ENCODE data around the gene NGEF. TPM values are rescaled to one million over a fixed set of nuclear protein-coding genes. Genes with fewer than 3 reads are reported as not detected.
A peak's percentile ranks its signal among the peaks of the same experiment; 100 is the strongest.

NGEF gene
- total RNA-seq, 6 experiments from 2014 or later = 16.4 to 20.9 (median 20.2) TPM

DNA sequence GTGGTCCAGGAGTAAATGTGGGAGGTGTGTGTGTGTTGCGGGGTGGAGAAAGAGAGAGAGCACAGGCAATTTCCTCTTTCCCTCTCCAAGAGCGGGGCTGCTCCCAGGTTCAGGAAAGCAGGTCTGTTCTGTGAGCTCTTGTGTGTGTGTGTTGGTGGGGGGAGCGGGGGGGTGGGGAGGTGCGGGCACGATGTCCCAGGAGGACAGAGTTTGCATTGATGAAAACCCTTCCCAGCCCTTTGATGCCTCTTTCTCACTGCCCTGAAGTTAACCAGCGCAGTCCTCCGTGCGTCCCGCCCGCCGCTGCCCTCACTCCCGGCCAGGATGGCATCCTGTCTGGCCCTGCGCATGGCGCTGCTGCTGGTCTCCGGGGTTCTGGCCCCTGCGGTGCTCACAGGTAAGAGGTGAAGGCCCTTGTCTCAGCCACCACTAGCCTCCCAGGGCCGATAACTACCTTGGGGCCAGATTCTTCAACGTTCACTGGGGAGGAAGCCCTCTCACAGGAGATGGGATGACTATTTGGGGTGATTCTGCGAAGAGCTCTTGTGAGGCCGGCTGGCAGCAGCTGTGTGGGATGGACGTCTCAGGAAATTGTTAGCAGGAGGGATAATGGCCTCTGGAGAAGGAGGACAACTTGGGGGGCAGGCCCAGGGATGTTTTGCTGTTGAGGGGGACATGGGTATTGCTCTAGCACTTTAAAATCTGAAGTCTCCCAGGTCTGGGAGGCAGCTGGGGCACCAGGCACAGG is 142.9 kb downstream of the NGEF start, which contains the start of gene SNORC:
TSS of gene SNORC (plus strand) at position 247 of the 748 bp plus-strand sequence. CDS start at position 325, 78 bp downstream.
- Histone ChIP-seq H3K27ac (no peak within 1 kb of the TSS), H3K4me3 (no peak within 1 kb of the TSS), H3K4me1 (peaks cover 0 to 22% (median 7%) of the 10 kb centered on the region in 4 donors), H3K27me3 (no peaks in the 10 kb centered on the region), H3K9me3 (no peaks in the 10 kb centered on the region), H3K36me3 (no peaks in the 10 kb centered on the region)
- intact Hi-C loops (cut with DNase I) = no loop called here
- DNase-seq (peak in 1 of 3 donors; percentile 34), ATAC-seq (no peak)
- 100% methylated on average over 1 of the region's 21 CpGs for WGBS (ENCODE audit: insufficient coverage, low coverage, low lambda C conversion rate, missing lambda C conversion rate)
- TF ChIP-seq, protein P1, sequence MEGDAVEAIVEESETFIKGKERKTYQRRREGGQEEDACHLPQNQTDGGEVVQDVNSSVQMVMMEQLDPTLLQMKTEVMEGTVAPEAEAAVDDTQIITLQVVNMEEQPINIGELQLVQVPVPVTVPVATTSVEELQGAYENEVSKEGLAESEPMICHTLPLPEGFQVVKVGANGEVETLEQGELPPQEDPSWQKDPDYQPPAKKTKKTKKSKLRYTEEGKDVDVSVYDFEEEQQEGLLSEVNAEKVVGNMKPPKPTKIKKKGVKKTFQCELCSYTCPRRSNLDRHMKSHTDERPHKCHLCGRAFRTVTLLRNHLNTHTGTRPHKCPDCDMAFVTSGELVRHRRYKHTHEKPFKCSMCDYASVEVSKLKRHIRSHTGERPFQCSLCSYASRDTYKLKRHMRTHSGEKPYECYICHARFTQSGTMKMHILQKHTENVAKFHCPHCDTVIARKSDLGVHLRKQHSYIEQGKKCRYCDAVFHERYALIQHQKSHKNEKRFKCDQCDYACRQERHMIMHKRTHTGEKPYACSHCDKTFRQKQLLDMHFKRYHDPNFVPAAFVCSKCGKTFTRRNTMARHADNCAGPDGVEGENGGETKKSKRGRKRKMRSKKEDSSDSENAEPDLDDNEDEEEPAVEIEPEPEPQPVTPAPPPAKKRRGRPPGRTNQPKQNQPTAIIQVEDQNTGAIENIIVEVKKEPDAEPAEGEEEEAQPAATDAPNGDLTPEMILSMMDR (IDR thresholded peaks at IDR 0.05) = no peak
- no peak for TF ChIP-seq POLR2A (IDR thresholded peaks at IDR 0.05)

DNA sequence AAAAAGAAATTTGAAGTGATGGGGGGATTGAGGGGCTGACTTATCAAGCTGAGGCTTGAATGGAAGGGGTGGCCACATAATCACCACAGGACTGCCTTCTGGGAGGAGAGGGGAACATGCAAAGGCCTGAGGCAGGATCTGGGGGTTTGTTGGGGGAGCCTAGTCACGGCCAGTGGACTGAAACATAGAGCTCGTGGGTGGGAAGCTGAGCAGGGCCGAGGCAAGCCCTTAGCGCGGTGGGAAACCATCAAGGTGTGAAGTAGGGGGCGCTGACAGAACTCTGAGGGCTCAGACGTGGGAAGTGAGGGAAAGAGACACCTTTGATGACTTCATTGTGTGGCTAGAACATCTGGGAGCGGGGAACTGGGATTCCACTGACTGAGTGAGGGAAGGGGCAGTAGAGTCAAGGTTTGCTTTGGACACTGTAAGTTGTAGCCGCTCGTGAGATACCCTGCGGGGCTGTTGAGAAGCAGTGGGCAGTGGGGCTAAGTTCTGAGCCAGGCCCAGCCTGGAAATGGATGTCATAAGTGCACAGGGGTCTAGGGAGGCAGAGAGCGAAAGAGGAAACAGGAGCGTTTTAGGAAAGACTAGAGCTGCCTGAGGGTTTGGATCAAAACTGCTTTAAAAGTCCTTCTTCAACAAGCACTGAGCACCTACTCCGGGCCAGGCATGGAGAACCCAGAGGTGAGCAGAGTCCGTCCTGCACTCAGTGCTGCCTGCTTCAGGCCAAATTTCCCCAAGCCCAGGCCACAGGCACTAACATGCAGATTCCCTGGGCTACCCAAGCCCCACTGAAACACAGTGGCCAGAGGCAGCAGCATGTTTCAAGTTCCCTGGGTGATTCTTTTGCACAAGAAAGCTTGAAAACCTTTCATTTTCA is 143.7 kb downstream of the NGEF start:
- intact Hi-C loops (cut with DNase I) = no loop called here
- Histone ChIP-seq H3K9me3 (no peaks in the 10 kb centered on the region), H3K27ac (no peak overlapping the region), H3K4me3 (no peak overlapping the region), H3K4me1 (peaks cover 0 to 15% (median 6%) of the 10 kb centered on the region in 4 donors), H3K36me3 (no peaks in the 10 kb centered on the region), H3K27me3 (no peaks in the 10 kb centered on the region)
- DNase-seq (peak in 1 of 3 donors; percentile 45), ATAC-seq (peak in 2 of 4 donors; percentile 10 to 53)
- TF ChIP-seq, protein P1 (IDR thresholded peaks at IDR 0.05) = no peak
- no peak for TF ChIP-seq POLR2A (IDR thresholded peaks at IDR 0.05)
- WGBS (ENCODE audit: insufficient coverage, low coverage, low lambda C conversion rate, missing lambda C conversion rate) = 79% methylated on average over 15 of the region's 15 CpGs

DNA sequence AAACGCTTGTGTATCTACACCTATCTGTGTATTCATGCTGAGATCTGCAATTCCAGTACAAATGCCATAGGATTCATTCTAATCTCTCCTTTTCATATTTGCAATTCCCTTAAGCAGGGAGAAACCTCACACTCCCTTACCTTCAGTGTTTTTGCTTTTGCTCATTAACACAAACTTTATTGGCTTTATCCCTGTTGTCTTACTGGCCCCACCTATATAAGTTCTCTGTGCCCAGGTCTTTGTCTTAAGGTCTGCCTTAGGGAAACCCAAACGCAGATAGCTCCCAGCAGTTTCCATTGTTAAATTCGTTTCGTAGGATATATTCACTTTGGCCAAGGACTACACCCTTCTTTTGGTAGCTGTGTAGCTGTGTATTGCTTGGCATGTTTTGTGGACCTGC is 147.0 kb downstream of the NGEF start:
- WGBS (ENCODE audit: insufficient coverage, low coverage, low lambda C conversion rate, missing lambda C conversion rate) = 91% methylated on average over 4 of the region's 4 CpGs
- Histone ChIP-seq H3K9me3 (no peaks in the 10 kb centered on the region), H3K4me1 (peaks cover 0 to 7% (median 3%) of the 10 kb centered on the region in 4 donors), H3K36me3 (no peaks in the 10 kb centered on the region), H3K27ac (no peak overlapping the region), H3K27me3 (no peaks in the 10 kb centered on the region), H3K4me3 (no peak overlapping the region)
- TF ChIP-seq, protein P1 (IDR thresholded peaks at IDR 0.05) = no peak
- no peak for TF ChIP-seq POLR2A (IDR thresholded peaks at IDR 0.05)
- ATAC-seq = no peak
- no peak for DNase-seq
- intact Hi-C loops (cut with DNase I) = no loop called here

DNA sequence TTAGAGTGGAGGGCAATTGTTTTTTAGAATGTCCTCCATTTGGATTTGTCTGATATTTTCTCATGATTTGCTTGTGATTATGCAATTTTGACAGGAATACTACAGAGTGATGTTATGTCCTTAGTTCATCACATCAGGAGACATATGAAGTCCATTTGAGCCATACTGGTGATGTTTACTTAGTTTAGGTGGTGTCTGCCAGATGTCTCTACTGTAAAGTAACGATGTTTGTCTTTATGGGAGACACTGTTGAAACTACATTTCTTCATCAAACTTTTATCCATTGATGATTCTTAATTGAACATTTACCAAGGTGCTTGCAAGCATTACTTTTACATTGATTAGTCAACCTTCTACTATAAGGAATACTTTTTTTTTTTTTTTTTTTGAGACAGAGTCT is 147.9 kb downstream of the NGEF start:
- 78% methylated on average over 1 of the region's 1 CpG for WGBS (ENCODE audit: insufficient coverage, low coverage, low lambda C conversion rate, missing lambda C conversion rate)
- TF ChIP-seq, protein P1 (IDR thresholded peaks at IDR 0.05) = no peak
- TF ChIP-seq POLR2A (IDR thresholded peaks at IDR 0.05) = no peak
- Histone ChIP-seq H3K27ac (no peak overlapping the region), H3K4me1 (peaks cover 0 to 8% (median 3%) of the 10 kb centered on the region in 4 donors), H3K4me3 (no peak overlapping the region), H3K36me3 (no peaks in the 10 kb centered on the region), H3K9me3 (no peaks in the 10 kb centered on the region), H3K27me3 (no peaks in the 10 kb centered on the region)
- DNase-seq (no peak), ATAC-seq (no peak)
- intact Hi-C loops (cut with DNase I) = no loop called here
